Stimulated activated CD4-positive, alpha-beta T cell treated with anti-CD3 and anti-CD28 coated beads, Interleukin-15, amount 100 ng/mL, for 1 hour (primary cell): ENCODE measurements around the gene DPF3.

Source experiments
- DNase-seq, 2 donors: peaks; one replicate each; pipeline ENCODE4 v3.0.0-alpha.2; 2020; ENCODE audit warnings: low read depth in 1 of 2, low spot score in 1 of 2

The DPF3 gene

GRCh38 chr14:72686832-72687231 lies 207.1 kb downstream of the DPF3 start:
- DNase-seq = no peak

GRCh38 chr14:72686101-72686500 lies 207.8 kb downstream of the DPF3 start:
- no peak for DNase-seq

GRCh38 chr14:72685456-72685855 lies 208.4 kb downstream of the DPF3 start:
- no peak for DNase-seq

GRCh38 chr14:72683787-72684186 lies 210.1 kb downstream of the DPF3 start:
- no peak for DNase-seq

- no peak for DNase-seq
Measured at GRCh38 chr14:72682188-72682587, 211.7 kb downstream of the DPF3 start.

- no peak for DNase-seq
Measured at GRCh38 chr14:72680853-72681640, 212.9 kb downstream of the DPF3 start.

GRCh38 chr14:72679536-72680151 lies 214.3 kb downstream of the DPF3 start:
- DNase-seq = no peak

GRCh38 chr14:72679141-72679535 lies 214.8 kb downstream of the DPF3 start:
- DNase-seq = no peak

- DNase-seq = no peak
Measured at GRCh38 chr14:72678356-72678755, 215.5 kb downstream of the DPF3 start.

- DNase-seq = no peak
Measured at GRCh38 chr14:72677664-72678063, 216.2 kb downstream of the DPF3 start.

- DNase-seq = no peak
Measured at GRCh38 chr14:72675126-72675525, 218.8 kb downstream of the DPF3 start.

- no peak for DNase-seq
Measured at GRCh38 chr14:72673179-72673578, 220.7 kb downstream of the DPF3 start.

- no peak for DNase-seq
Measured at GRCh38 chr14:72666610-72667009, 227.3 kb downstream of the DPF3 start.

GRCh38 chr14:72665259-72665658 lies 228.6 kb downstream of the DPF3 start:
- no peak for DNase-seq

GRCh38 chr14:72664651-72665050 lies 229.2 kb downstream of the DPF3 start:
- no peak for DNase-seq

GRCh38 chr14:72663956-72664650 lies 229.8 kb downstream of the DPF3 start:
- DNase-seq = no peak

GRCh38 chr14:72663076-72663487 lies 230.8 kb downstream of the DPF3 start:
- DNase-seq = no peak

- no peak for DNase-seq
Measured at GRCh38 chr14:72662214-72662613, 231.7 kb downstream of the DPF3 start.

GRCh38 chr14:72657214-72657921 lies 236.5 kb downstream of the DPF3 start:
- DNase-seq = no peak

- no peak for DNase-seq
Measured at GRCh38 chr14:72653026-72653425, 240.9 kb downstream of the DPF3 start.

GRCh38 chr14:72652179-72652578 lies 241.7 kb downstream of the DPF3 start:
- no peak for DNase-seq

- no peak for DNase-seq
Measured at GRCh38 chr14:72651714-72652113, 242.2 kb downstream of the DPF3 start.
